GM19099 (cell line): ENCODE data around the gene TSPAN14.

ENCODE experiments used
- POLR2A ChIP-seq: IDR thresholded peaks from 3 replicates; pipeline ENCODE4 v1.6.1; 2011; ENCODE audit warnings: low read depth; ENCODE audit not compliant: insufficient read length; ENCODE audit errors: extremely low read depth

TSPAN14 gene

DNA sequence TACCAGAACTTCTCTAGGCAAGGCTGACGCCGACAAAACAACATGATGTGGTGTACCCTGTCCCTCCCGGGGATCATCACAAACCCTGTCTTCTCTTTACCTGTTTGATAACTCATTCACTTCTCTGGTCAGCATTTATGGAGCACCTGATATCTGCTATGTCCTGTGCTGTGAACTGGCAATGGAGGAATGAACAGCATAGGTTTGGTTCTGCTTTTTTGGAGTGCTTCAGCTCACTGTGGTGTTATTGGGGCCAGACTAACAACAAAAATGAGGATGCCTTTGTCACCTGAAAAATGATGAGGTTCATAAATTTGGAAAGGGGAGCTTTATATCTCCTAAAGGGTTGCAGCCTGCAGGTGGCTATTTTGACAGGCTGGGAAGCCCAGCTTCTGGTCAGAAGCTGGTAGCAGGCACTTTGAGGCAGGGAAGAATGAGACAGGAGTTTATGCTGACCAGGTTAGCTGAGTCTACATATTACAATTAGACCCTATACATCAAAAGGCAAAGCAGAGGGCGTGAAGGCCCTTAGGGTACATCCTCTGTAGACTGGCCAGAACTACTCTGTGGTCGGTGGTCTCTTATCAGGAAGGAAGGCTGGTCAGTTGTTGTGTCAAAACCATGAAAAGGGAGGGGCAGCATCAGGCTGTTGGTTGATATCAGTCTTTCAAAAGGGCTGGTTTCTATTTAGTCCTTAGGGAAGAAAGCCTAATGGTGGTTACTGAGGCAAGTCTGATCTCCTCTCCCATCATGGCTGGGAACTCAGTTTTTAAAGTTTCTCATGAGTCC is 125.9 kb downstream of the TSPAN14 start:
- TF ChIP-seq POLR2A, result no peak

- no peak for TF ChIP-seq POLR2A
These were observed 126.7 kb downstream of the TSPAN14 start for GRCh38 chr10:80580638-80581468.

- TF ChIP-seq POLR2A, result no peak
These were observed 127.3 kb downstream of the TSPAN14 start for GRCh38 chr10:80581469-80581835.

DNA sequence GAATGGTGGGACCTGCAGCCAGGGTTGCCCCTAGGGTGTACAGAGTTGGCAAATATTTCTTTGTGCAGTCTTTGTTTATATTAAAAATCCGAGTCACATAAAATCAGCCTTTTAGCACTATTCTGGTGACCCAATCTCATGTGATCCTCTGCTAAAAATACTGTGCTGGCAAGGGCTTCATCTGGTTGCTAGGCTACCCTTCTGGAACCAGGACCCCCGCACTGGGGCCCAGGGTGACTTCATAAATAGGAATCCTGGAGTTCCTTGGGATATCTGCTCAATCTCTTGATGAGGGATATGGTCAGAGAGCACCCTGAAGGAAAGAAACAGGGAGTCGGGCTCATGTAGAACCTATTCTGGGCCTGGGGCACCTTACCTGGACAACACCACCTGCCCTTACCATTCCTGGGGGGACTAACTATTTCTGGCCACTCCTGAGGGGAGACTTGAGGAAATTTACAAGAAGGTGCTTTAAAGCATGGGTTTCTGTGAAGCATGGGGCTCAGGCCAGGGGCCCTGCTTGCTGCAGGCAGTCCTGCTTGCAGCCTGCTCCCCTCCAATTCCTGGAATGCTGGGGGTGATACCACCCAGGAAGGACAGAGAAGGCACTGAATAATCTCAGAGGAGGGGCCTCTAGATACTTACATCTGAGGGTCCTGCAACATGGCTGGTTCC is 128.3 kb downstream of the TSPAN14 start:
- no peak for TF ChIP-seq POLR2A
